Ishikawa (cell line): ENCODE measurements around the gene TRIOBP.

ENCODE experiments used
- CEBPB ChIP-seq: IDR thresholded peaks from 2 replicates; pipeline ENCODE4 v1.6.1; 2012
- CREB1 ChIP-seq: IDR thresholded peaks from 2 replicates; pipeline ENCODE4 v1.6.1; 2012; ENCODE audit warnings: low read depth
- EGR1 ChIP-seq: IDR thresholded peaks from 2 replicates; pipeline ENCODE4 v1.6.1; 2012
- EP300 ChIP-seq: IDR thresholded peaks from 2 replicates; pipeline ENCODE4 v1.6.1; 2012; ENCODE audit warnings: borderline replicate concordance
- FOXM1 ChIP-seq: IDR thresholded peaks from 2 replicates; pipeline ENCODE4 v1.6.1; 2012; ENCODE audit warnings: low read depth, borderline replicate concordance
- MAX ChIP-seq: IDR thresholded peaks from 2 replicates; pipeline ENCODE4 v1.6.1; 2012
- NFIC ChIP-seq: IDR thresholded peaks from 2 replicates; pipeline ENCODE4 v1.6.1; 2012
- RAD21 ChIP-seq: IDR thresholded peaks from 2 replicates; pipeline ENCODE4 v1.6.1; 2012; ENCODE audit warnings: low read depth
- REST ChIP-seq: IDR thresholded peaks from 2 replicates; pipeline ENCODE4 v1.6.1; 2012; ENCODE audit warnings: low read depth, mild to moderate bottlenecking
- TAF1 ChIP-seq: IDR thresholded peaks from 2 replicates; pipeline ENCODE4 v1.6.1; 2012; ENCODE audit warnings: low read depth, mild to moderate bottlenecking
- TCF12 ChIP-seq: IDR thresholded peaks from 2 replicates; pipeline ENCODE4 v1.6.1; 2012; ENCODE audit warnings: low read depth
- TEAD4 ChIP-seq: IDR thresholded peaks from 2 replicates; pipeline ENCODE4 v1.6.1; 2012
- YY1 ChIP-seq: IDR thresholded peaks from 2 replicates; pipeline ENCODE4 v1.6.1; 2012; ENCODE audit warnings: low read depth
- ZBTB7A ChIP-seq: IDR thresholded peaks from 2 replicates; pipeline ENCODE4 v1.6.1; 2012; ENCODE audit warnings: low read depth
- TF ChIP-seq, protein P1 (sequence below): IDR thresholded peaks from 2 replicates; pipeline ENCODE4 v1.6.1; 2012

TRIOBP gene

DNA sequence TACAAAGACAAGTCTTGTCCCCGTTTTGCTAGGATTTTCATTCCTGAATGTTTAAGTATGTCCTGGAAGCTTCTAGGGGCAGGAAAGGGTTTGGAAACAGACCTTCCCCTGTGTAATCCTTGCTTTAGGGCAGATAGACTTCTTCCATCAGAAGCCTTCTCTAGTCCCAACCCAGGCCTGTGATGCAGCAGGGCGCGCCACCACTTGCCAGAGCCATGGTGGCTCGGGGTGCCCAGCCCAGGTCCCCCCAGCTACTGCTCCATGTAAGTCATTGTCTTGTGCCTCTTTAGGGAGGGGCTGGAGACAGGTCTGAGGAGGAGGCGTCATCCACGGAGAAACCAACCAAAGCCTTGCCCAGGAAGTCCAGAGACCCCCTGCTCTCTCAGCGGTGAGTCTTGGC lies 6.4 kb upstream of the TRIOBP start:
- TF ChIP-seq TEAD4: no peak
- TF ChIP-seq NFIC: no peak
- TF ChIP-seq EP300: no peak
- TF ChIP-seq RAD21: no peak
- no peak for TF ChIP-seq EGR1
- TF ChIP-seq ZBTB7A: no peak
- no peak for TF ChIP-seq FOXM1
- TF ChIP-seq REST: no peak
- TF ChIP-seq YY1: no peak
- TF ChIP-seq, protein P1, sequence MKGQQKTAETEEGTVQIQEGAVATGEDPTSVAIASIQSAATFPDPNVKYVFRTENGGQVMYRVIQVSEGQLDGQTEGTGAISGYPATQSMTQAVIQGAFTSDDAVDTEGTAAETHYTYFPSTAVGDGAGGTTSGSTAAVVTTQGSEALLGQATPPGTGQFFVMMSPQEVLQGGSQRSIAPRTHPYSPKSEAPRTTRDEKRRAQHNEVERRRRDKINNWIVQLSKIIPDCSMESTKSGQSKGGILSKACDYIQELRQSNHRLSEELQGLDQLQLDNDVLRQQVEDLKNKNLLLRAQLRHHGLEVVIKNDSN: no peak
- TF ChIP-seq MAX: no peak

DNA sequence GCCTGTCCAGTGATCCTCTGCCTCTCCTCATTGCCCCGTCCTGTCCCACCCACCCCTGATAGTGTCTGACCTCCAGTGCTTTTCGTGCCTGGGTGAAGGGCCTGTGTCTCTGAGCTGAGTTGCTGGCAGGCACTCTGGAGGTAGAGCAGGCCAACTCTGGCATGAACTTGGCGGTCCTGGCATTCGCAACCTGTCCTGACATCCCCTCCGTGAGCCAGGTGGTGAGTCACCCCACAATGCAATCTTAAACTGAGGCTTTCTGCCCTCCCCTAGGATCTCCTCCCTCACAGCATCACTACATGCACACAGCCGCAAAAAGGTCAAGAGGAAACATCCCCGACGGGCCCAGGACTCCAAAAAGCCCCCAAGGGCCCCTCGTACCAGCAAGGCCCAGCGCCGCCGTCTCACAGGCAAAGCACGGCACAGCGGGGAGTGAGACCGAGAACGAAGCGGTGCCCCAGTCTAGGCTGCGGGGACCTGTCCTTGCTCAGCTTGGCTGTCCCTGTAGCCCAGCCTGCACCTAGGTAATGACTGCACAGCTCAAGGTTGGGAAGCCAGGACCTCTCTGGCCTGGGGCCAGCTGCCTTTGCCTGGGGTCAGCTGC lies 5.8 kb upstream of the TRIOBP start:
- TF ChIP-seq ZBTB7A (no peak), CREB1 (no peak), TCF12 (no peak), YY1 (no peak), TAF1 (no peak), RAD21 (no peak), TEAD4 (no peak), EP300 (no peak), NFIC (no peak), EGR1 (no peak), CEBPB (no peak), MAX (no peak), FOXM1 (no peak), REST (no peak)
- TF ChIP-seq, protein P1: no peak

DNA sequence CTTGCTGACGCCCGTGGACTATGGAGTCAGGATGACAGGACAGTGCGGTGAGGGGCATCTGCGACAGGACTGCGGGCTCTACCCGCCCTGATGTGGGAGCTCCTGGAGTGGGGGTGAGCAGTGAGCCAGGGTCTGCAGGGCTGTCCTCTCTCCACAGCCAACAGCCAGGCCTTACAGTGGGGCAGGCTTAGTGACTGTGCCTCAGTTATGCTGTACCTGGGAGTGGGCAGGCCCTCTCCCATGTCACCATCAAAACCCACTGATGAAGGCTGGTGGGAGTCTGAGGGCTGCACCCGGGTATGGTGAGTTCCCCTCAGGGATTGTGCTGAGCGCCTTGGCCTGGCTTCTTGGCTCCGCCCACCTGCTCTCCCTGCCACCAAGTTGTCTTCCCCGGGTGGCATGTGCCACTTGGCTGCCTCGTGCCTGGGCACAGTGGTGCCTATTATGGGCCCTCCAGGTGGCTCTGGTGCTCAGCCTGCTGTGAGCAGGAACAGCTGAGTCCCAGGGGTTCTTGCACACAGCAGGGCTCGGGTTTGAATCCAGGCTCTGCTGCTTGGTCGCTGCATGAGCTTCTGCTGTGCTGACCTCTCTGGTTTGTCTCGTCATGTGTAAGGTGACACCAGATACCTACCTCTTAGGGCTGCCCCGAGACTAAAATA lies 4.1 kb upstream of the TRIOBP start:
- no peak for TF ChIP-seq RAD21
- no peak for TF ChIP-seq FOXM1
- no peak for TF ChIP-seq YY1
- no peak for TF ChIP-seq TEAD4
- no peak for TF ChIP-seq REST
- no peak for TF ChIP-seq EGR1
- no peak for TF ChIP-seq MAX
- TF ChIP-seq EP300: no peak
- TF ChIP-seq, protein P1: no peak
- TF ChIP-seq NFIC: no peak
- no peak for TF ChIP-seq CREB1
- no peak for TF ChIP-seq TCF12
- TF ChIP-seq ZBTB7A: no peak
- no peak for TF ChIP-seq CEBPB
- TF ChIP-seq TAF1: no peak

DNA sequence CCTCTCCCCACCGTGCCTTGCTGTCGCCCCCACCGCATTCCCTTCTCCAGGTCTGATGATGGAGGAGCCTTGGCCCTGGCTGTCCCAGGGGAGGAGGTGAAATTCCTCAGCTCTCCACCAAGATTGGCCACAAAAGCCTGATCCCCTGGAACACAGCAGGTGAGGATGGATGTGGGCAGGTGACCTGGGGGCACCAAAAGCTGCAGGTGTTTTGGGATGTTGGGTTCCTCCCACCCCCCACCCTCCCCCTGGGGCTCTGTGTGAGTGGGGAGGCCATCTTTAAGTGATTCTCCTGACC lies 639 bp downstream of the TRIOBP start:
- no peak for TF ChIP-seq YY1
- no peak for TF ChIP-seq REST
- TF ChIP-seq, protein P1: no peak
- no peak for TF ChIP-seq MAX
- TF ChIP-seq CEBPB: no peak
- TF ChIP-seq TAF1: no peak
- TF ChIP-seq EP300: no peak
- TF ChIP-seq RAD21: no peak
- no peak for TF ChIP-seq FOXM1
- TF ChIP-seq TEAD4: no peak
